HG02970 (cell line): Measurements from ENCODE around the gene CHD6.

Source experiments
- ATAC-seq: cut with Tn5 transposase; IDR thresholded peaks from one replicate; pipeline ENCODE4 v1.9.1; 2021; ENCODE audit warnings: mild to moderate bottlenecking, moderate library complexity, moderate number of reproducible peaks; ENCODE audit not compliant: unreplicated experiment, low FRiP score

Gene CHD6

DNA sequence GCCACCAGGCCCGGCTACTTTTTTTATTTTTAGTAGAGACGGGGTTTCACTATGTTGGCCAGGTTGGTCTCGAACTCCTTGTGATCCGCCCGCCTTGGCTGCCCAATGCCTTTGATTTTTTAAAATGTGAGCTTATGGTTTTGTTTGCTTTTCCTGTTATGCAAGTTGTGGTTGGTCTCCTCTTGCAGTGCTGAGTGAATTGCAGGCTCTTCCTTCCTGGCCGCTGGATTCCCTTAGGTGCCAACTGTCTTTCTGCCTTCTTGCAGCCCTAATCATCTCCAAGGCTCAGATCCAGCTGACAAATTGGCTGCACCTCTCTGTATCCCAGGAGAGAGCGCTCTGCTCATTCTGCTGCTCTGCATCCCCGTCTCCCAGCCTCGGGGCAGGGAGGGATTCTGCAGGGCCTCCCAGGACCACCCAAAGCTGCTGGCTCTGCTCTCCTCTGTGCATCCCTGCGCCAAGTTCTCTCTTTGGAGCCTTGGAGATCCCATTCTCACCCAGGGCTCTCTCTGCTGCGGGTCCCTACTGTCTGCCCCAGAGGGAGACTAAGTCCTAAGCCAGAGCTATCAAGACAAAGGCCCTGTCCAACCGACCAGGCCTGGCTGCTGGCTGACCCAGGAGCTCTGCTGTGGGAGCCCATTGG, 237.5 kb downstream of the CHD6 start:
- ATAC-seq = no peak

DNA sequence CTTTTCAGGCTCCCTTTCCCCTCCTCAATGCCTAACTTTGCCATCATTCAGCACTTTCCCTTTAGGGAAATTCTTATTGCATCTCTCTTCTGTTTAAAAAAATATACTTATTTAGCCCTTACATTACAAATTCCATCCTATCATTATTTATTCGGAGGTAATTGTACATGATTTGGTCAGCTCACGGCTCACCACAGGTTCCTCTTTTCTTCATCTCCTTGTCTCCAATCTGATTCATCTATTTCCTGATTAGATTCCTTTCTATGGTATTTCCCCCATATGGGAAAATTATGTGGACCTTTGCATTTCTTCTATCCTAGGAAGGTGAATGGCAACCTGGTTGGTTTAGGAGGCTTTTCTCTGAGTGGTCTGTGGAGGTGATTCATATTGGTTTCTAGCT, 238.6 kb downstream of the CHD6 start:
- ATAC-seq = no peak

DNA sequence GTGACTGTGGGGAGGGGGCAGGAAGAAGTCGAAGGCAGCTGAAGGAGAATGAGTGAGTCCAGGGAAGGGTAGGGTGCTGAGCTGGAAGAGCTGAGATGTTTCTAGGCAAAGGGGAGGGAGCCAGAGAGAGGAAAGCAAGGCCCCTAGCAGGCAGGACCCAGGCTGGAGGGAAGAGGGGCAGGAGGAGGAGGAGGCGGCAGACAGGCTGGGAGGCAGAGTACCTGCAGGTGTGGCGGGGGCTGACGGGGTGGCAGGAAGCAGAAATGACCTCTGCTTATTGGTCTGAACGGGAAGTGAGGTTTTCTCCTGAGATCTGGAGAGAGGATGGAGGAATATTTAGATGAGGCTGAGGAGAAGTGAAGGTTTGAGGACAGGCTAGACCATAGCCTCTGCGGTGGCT, 240.9 kb downstream of the CHD6 start:
- no peak for ATAC-seq

DNA sequence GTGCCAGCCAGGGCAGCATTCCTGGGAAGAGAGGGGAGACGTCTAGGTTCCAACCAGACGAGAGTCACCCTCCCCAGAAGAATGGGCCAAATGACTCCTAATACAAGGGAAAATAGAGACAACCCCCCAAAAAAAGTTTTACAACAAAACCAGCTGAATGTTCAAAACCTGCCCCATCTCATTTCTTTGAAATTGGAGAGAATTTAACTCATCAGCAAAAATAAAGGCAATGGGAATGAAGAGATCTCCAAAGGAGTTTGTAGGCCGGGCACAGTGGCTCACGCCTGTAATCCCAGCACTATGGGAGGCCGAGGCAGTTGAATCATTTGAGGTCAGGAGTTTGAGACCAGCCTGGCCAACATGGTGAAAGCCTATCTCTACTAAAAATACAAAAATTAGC, 241.8 kb downstream of the CHD6 start:
- no peak for ATAC-seq

DNA sequence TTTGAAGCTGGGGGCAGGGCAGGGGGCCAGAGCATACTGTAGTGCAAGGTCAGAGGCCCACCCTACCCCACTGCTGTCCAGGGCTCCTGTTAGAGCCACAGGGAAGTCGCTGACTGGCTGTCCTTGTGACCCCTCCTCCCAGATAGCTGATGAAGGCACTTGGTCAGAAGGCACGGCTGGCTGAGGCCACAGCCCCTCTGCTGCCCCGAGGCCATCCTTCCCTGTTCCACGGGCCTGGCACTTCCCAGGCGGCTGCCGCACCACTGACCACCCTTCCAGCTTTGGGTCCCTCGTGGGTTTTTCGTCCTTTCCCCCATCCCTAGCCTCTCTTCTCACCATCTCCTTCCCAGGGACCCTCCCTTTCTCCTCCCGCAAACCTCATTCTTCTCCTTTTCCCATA, 242.3 kb downstream of the CHD6 start:
- ATAC-seq = no peak

DNA sequence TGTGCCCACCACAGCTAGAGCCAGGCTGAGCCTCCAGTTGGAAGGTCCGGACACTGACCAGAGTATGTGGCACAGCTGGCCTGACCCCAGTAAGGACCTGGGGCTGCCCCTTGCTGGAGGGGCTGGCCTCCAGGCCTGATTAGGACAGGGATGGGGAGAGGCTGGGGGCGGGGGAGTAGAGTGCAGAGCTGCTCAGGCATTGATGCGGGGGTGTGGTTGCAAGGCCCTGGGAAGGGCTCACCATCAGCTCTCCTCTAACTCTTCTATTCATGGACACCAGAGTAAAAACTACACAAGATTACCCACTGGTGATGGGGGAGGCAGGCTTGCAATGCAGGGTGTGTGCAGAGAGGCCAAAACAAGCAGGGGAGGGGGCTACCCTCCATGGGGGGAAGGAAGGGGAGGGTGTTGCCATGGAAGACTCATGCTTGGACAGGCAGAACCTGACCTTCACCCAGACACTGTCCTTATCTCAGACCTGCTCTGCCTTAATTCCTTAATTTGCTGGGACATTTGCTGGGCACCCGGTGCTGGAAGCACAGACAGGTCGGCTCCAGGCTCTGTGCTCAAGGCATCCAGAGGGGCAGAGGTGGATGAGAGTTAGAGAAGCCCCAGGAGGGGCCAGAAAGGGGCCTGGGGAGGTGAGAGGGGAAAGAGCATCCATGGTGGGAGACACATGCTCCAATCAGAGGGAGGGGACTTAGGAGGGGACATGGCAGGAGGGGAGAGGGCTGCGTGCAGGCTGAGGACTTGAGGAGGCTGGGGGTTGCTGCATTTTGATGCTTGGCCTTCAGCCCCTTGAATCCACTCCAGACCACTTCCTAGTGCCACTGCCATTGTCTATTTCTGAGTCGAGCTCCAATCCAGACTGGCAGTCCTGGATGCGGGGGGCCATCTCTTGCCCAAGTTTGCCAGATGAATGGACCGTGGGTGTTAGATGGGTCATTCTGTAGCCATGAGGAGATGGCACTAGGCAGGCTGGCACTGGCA, 244.0 kb downstream of the CHD6 start:
- ATAC-seq = no peak

DNA sequence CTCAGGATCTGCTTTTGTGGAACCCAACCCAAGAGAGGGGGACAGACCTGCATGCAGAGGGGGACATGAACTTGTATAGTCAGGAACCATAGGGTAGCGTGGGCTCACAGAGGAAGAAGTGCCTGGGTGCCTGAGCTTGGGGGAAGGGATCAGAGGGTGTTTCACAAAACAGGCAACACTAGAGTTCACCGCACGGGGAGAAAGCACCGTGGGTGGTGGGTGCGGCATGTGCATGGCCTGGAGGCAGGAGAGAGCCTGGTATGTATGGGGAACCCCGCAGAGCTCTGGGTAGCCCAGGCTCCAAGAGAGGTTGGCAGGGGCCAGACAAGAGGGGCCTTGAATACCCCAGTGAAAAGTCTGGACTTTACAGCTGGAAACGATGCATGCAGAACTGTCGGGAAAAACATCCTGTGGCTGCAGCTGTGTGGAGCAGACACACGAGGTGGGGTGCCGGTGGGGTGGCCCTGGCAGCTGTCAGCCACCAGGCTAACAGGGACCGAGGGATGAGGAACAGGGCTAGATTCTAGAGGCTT, 244.9 kb downstream of the CHD6 start:
- no peak for ATAC-seq

DNA sequence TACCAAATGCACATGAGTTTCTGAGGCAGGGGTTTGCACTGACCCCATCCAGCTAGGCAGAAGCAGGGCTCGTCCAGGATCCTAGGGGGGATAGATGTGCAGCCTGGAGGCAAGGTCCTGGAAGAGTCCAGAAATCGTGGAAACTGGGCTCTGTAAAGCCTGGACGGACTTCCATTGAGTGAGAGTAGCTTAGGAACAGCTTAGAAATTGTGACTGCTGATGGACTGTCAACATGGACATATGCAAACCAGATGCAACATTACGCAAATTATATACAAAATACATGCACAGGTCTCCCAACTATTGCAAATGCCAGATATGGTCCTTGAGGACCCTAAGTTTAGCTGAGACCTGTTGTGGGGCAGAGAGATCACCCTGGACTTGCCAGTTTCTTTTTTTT, 246.8 kb downstream of the CHD6 start:
- ATAC-seq = no peak

DNA sequence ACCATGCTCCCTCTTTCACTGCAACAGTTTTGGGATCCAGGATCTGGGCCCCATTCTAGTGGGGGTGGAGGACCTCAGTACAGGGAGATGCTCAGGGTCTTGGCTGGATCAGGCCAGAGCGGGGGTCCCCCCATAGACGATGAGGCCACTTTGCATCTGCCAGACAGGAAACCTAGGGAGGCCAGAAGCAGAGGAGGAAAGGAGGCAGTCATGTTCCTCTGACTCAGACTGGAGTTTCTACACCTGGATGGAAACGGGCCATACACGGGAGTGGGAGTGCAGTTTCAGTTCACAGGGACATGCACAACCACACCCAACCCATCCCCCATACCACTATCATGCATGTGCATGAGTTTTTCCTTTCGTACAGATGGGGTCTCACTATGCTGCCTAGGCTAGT, 248.0 kb downstream of the CHD6 start:
- no peak for ATAC-seq

DNA sequence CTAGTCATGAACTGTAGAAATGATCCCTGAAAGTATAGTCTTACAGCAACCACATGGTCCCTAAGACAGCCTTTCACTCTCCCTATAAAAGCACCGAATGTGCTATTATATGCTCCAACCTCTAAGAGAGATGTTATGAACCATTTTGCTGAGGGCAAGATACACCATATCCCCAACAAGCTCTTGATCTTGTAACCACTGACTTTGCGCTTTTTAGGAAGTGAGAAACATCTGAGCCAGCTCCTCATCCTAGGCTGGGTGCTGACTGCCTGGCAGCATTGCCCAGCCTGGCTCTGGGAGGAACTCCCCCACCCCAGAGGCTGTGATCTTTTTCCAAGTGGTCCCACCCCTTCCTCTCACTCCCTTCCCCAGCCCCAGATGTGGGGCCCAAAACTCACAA, 248.5 kb downstream of the CHD6 start:
- ATAC-seq = no peak

DNA sequence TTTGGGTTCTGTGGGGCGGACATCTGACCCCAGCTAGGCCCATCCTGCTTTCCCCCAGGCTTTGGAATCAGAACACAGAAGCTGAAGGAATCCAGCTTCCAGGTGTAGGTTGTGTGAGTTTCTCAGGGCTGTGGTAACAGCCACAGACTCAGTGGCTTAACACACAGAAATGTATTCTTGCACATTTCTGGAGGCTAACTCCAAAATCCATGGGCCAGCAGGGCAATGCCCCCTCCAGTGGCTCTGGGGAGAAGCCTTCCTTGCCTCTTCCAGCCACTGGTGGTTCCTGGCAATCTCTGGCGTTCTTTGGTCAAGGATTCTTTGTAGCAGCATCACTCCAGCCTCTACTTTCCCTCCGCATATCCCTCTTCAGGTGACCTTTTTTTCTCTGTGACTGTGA, 250.2 kb downstream of the CHD6 start:
- ATAC-seq = no peak

DNA sequence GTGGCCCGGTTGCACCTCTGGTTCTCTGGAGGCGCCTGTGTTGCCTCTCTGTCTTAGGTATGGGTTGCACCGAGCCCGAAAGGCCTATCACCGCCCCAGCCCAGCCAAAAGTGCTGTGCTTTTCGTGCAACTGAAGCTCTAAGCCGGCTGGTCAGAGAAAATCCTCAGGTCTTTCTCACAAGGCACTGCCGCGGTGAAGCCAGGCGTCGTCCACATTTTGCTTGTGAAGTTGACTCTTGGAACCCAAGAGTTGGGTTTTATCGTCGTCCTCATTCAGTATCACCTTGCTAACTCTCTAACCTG, 250.8 kb downstream of the CHD6 start:
- ATAC-seq = no peak

DNA sequence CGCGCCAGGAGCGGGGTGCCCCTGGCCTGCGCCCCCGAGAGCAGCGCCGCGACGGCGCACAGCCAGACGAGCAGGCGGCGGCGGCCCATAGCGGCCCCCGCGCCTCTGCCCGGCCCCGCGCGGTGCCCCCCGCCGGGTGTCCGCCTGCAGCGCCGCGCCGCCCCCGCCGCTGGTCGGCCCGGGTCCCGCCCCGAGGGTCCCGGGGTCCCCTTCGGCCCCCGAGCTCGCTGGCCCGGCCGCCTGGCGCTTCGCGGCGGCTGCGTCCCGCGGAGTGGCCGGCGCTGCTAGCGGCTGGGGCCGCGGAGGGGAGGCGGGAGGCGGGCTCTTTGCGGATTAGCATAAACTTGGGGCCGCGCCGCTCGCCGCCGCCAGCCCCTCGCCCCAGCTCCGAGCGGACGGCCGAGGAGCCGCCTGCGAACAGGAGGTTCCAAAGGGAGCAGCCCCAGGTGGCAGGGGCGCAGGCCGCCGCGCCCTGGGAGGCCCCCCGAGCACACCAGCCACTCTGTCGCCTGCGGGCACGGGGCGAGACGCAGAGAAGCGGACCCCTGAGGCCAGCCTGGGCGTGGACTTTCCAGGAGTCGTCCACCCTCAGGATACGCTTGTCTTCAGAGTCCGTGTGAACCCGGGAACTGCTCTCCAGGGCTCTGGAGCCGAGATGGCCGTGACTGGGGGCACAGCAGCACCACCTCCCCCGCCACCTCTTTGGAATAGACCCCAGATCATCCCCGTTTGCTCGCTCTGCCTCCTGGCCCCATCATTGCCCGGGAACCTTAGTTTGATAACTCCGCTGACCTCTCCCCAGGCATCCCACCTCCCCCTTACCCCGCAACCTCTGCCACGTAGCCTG, 251.4 kb downstream of the CHD6 start, which contains the start of gene EMILIN3:
EMILIN3 (minus strand) TSS at position 273 of the 847 bp plus-strand sequence; CDS start at position 89, 184 bp downstream.
- ATAC-seq = no peak

DNA sequence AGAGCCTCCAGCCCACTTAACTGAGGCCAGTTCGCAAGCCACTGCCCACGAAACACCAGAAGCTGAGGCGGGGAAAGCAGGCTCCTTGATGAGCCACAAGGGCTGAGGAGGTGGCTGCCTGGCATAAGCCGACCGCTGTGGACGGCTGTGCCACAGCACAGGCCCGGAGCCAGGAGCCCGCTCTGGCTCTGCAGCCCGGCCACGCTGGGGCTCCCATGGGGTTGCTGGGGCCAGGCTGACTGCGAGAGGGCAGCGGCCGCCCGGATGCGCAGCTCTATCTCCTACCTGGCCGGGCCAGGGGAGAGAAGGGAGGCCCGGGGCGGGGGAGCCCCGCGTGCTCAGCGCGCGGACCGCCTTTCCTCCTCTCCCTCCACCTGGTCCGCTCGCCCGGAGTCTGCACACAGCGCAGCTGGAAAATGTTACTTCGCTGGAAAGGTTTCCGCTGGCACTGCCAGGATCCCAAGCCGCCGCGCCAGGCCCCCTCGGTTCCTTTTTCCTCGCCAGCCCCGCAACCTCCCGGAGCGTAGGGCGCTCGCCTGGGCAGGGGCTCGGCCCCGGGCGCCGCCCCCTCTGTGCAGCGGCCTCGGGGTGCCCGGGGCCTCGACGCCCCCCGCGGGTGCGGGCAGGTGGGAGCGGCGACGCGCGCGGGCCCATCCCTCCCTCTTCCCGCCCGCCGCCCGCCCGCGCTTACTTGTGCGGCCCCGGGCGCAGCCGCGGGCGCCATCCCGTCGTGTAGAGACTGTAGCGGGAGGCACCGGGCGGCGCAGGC, 252.2 kb downstream of the CHD6 start:
- no peak for ATAC-seq

DNA sequence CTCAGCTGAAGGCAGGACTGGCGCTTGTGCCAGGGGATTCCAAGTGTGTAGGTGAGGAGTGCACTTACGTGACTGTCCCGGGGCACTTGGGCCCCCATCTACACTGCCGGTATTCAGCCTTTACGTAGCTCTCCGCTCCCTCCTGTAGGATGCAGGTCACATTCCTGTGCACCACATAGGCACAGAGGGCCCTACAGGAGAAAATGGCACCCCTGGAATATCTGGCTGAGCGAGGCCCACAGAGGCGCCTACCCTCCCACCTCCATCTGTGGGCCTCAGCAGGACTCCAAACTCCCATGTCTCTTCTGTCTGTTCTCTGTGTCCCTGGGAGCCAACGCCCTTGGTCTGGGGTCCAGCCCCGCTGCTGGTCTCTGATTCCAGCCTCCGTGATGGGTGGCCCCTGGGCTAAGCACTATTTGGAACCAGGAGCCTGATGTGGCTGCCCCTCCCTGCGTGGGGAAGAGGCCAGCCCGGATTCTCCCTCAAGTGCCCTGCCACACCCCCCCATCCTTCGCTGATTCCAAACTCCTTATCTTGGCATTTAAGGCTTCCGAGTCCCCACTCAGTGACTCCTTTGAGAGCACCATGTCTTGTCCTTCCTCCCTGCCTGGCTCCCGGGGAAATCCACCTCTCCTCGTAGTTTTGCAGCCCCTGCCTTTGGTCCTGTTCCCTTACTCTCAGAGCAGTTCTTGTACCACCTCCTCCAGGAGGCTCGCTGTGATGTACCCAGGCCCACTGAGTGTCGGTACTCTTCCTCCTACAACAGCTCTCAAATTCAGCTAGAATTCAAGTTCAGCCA, 253.0 kb downstream of the CHD6 start:
- ATAC-seq = no peak

DNA sequence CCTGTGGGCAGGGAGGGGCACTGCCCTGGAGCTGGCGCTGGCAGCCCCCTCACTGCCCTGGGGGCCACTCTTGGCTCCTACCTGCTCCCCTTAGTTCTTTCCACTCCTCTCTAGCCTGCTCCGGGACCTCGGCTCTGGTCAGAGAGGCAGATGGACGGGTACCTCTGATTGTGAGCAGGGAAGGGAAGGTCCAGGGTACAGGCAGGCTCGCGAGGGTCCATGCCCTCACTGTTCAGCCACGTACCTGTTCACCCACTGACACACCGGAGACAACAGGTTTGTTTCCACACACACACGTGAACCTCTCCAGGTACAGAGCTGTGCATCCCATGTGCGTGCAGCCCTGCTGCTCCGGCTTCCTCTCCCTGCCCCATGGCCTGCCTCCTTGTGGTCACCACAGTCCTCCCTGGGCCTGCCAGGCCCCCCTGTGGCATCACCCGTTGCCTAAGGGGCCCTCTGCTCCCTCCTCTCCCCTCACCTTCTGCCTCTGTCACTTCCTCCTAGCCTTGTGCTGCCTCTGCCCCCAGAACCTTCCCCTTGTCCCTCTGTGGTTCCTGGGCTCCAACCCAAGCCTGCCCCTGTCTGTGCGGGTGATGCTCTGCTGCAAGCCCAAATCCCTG, 253.8 kb downstream of the CHD6 start:
- ATAC-seq = no peak

DNA sequence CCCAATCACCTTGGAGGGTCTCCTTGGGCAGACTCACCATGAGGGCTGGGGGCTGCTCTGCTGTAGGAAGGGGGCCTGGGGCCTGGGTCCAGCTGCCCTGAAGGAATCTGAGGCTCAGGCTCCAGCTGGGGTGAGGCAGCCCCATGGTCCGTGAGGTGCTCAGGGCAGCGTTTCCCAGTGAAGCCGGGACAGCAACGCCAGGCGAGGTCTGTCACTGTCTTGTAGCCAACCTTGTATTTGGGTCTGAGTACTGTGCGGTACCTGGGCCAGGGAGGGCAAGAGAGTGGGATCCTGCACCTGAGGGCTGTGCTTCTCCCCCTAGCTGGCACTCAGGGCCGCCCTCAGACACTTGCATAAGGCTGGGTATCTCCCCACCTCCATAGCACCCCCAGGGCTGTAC, 254.6 kb downstream of the CHD6 start:
- ATAC-seq = no peak

DNA sequence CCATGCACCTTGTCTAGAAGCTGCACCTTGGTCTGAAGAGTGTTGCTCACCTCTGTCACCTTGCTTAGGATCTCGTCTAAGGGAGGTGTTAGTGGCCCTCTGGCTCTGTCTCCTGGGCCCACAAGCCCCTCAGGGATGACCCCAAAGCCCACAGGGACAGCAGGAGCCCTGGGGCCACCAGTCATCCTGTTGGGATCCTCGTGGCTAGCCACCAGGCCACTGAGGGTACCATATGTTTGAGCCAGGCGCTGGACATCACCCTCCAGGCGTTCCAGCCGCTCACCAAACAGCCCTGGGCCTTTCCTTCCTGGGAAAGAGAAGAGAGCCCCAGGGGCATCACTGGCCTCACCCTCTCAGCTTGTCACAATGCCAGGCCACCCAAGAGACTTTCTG, 255.4 kb downstream of the CHD6 start:
- no peak for ATAC-seq
